Left lung (tissue), 10 donors: ENCODE measurements around the gene NDUFB6. TPM values are rescaled to one million over a fixed set of nuclear protein-coding genes. Genes with fewer than 3 reads are reported as not detected.
"Not testable (repeated sequence)": the region's sequence is repeated elsewhere in the genome, so short reads cannot be mapped to it uniquely, and the experiment has no call there.

Source experiments
- ATAC-seq: fragments of 200-7000 bp; cut with Tn5 transposase; one replicate; pipeline ENCODE4 v1.9.1; 2020; ENCODE audit warnings: moderate library complexity
- DNase-seq, 4 donors: peaks; one replicate each; pipeline ENCODE4 v3.0.0-alpha.2; 2013 to 2020
- H3K27ac ChIP-seq, 2 donors: fragments of 200-600 bp; sonication (generic) in 1 of 2; one replicate each; pipeline versions ENCODE4 v1.5.0 to v1.8.0; 2020 to 2021
- H3K27me3 ChIP-seq, 2 donors: fragments of 200-600 bp; sonication (generic) in 1 of 2; one replicate each; pipeline versions ENCODE4 v1.5.0 to v1.8.0; 2020 to 2021
- H3K36me3 ChIP-seq, 2 donors: fragments of 200-600 bp; sonication (generic) in 1 of 2; one replicate each; pipeline versions ENCODE4 v1.5.0 to v1.8.0; 2020 to 2021
- H3K4me1 ChIP-seq, 2 donors: fragments of 200-600 bp; one replicate each; pipeline ENCODE4 v1.8.0; 2021
- H3K4me3 ChIP-seq, 2 donors: fragments of 200-600 bp; sonication (generic) in 1 of 2; one replicate each; pipeline versions ENCODE4 v1.5.0 to v1.8.0; 2020 to 2021; ENCODE audit warnings: mild to moderate bottlenecking in 1 of 2
- H3K9me3 ChIP-seq, 2 donors: fragments of 200-600 bp; sonication (generic) in 1 of 2; one replicate each; pipeline versions ENCODE4 v1.5.0 to v1.8.0; 2020 to 2021
- CTCF ChIP-seq, 2 donors: fragments of 200-600 bp; sonication (generic) in 1 of 2; IDR thresholded peaks; one replicate each; pipeline versions ENCODE4 v1.5.0 to v1.8.0; 2021; ENCODE audit warnings: antibody characterized with exemption in 2 of 2
- intact Hi-C, 2 donors: fragments of 100-400 bp; cut with DNase I; formaldehyde crosslinking; loops; one replicate each; pipeline versions ENCODE4 v1.11.2 to v1.14.2; 2022
- polyA plus RNA-seq, 6 donors: library from polyadenylated mRNA; unstranded; fragments of 120-200 nt; gene quantifications; one replicate each; pipeline ENCODE4 v1.2.1, GENCODE V29; 2013; ENCODE audit not compliant: insufficient read length in 6 of 6
- total RNA-seq, 2 donors: library from RNA; stranded (reverse); fragmentation: NEBNext Ultra II Directional; extraction: Animal tissue kit (Norgen Biotek cat#: 25700); gene quantifications; one replicate each; pipeline ENCODE4 v1.2.1, GENCODE V29; 2021
- donor health status: DM: no; HTN: yes; CAD: no.
- donor health status: DM: no; HTN: no; CAD: no.

The NDUFB6 gene
- total and polyA plus RNA-seq, 8 donors, result 44.1 to 61.0 (median 52.0) TPM

- DNase-seq, result peak in 3 of 4 donors; percentile 19 to 58 (median 31)
- intact Hi-C loops, result no loop called here
- Histone ChIP-seq H3K9me3 (no peaks in the 10 kb centered on the region), H3K27me3 (no peaks in the 10 kb centered on the region), H3K4me1 (peaks cover 0 to 31% of the 10 kb centered on the region in 2 donors), H3K36me3 (no peaks in the 10 kb centered on the region), H3K27ac (peak overlapping the region; percentile 86 to 87), H3K4me3 (peak overlapping the region; percentile 66 to 79)
- peak; percentile 55 for ATAC-seq
- TF ChIP-seq CTCF (IDR thresholded peaks at IDR 0.05), result no peak
These were observed 47.9 kb downstream of the NDUFB6 start for GRCh38 chr9:32524892-32525708.

GRCh38 chr9:32524558-32524891, 48.4 kb downstream of the NDUFB6 start:
- H3K9me3 ChIP-seq, intact Hi-C loops, DNase-seq, ATAC-seq, H3K27me3 ChIP-seq, H3K36me3 ChIP-seq: not testable (repeated sequence)
- peaks cover 0 to 31% of the 10 kb centered on the region in 2 donors for H3K4me1 ChIP-seq
- H3K27ac ChIP-seq, result peak overlapping the region in 1 of 2 donors; percentile 87
- peak overlapping the region; percentile 66 to 79 for H3K4me3 ChIP-seq

GRCh38 chr9:32523910-32524309, 49.0 kb downstream of the NDUFB6 start:
- no peaks in the 10 kb centered on the region for H3K9me3 ChIP-seq
- peak overlapping the region in 1 of 2 donors; percentile 79 for H3K4me3 ChIP-seq
- H3K27ac ChIP-seq, result no peak overlapping the region
- no peak for TF ChIP-seq CTCF (IDR thresholded peaks at IDR 0.05)
- intact Hi-C loops, result no loop called here
- no peaks in the 10 kb centered on the region for H3K27me3 ChIP-seq
- DNase-seq, result no peak
- H3K36me3 ChIP-seq, result no peaks in the 10 kb centered on the region
- H3K4me1 ChIP-seq, result peaks cover 0 to 31% of the 10 kb centered on the region in 2 donors
- ATAC-seq, result no peak

DNA sequence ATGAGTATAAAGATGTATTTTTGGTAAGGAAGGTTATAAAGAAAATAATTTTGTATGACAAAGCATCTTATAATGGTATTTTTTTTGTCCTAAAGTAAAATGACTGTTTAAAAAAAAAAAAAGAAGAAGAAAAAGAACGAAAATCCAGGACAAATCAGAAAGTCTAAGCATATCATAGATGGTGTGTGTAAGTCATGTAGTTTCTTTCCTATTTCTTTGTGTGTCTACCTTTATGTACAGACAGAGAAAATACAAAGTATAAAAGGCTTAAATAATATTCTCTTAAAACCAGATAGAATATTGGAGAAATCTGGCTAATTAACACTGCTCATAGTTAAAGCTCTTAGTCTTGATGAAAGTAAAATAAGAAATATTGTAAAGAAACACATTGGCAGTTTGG, 54.7 kb downstream of the NDUFB6 start:
- H3K4me3 ChIP-seq, result no peak overlapping the region
- peaks cover 0 to 5% of the 10 kb centered on the region in 2 donors for H3K4me1 ChIP-seq
- H3K9me3 ChIP-seq, result peaks cover 0 to 3% of the 10 kb centered on the region in 2 donors
- intact Hi-C loops, result no loop called here
- no peak for DNase-seq
- no peaks in the 10 kb centered on the region for H3K36me3 ChIP-seq
- ATAC-seq, result no peak
- H3K27ac ChIP-seq, result no peak overlapping the region
- no peaks in the 10 kb centered on the region for H3K27me3 ChIP-seq
- TF ChIP-seq CTCF (IDR thresholded peaks at IDR 0.05), result no peak

GRCh38 chr9:32516241-32516640, 56.7 kb downstream of the NDUFB6 start:
- H3K36me3 ChIP-seq, result no peaks in the 10 kb centered on the region
- H3K27me3 ChIP-seq, result no peaks in the 10 kb centered on the region
- peaks cover 0 to 3% of the 10 kb centered on the region in 2 donors for H3K9me3 ChIP-seq
- DNase-seq, result no peak
- no peaks in the 10 kb centered on the region for H3K4me1 ChIP-seq
- intact Hi-C loops, result no loop called here
- H3K4me3 ChIP-seq, result no peak overlapping the region
- no peak overlapping the region for H3K27ac ChIP-seq
- ATAC-seq, result no peak
- no peak for TF ChIP-seq CTCF (IDR thresholded peaks at IDR 0.05)
